HG02943 (cell line): ENCODE measurements around the gene ACTR8.

Source experiments
- ATAC-seq: cut with Tn5 transposase; IDR thresholded peaks from one replicate; pipeline ENCODE4 v1.9.1; 2021; ENCODE audit warnings: mild to moderate bottlenecking, low read depth, moderate library complexity; ENCODE audit not compliant: unreplicated experiment

ACTR8 gene

GRCh38 chr3:53836084-53836872, 45.7 kb downstream of the ACTR8 start:
- no peak for ATAC-seq

GRCh38 chr3:53835257-53835656, 46.7 kb downstream of the ACTR8 start:
- ATAC-seq = no peak

GRCh38 chr3:53834429-53835095, 47.4 kb downstream of the ACTR8 start:
- no peak for ATAC-seq

GRCh38 chr3:53833700-53834099, 48.3 kb downstream of the ACTR8 start:
- ATAC-seq = no peak

GRCh38 chr3:53833053-53833645, 48.8 kb downstream of the ACTR8 start:
- ATAC-seq = no peak

GRCh38 chr3:53830944-53831343, 51.0 kb downstream of the ACTR8 start:
- ATAC-seq = no peak

GRCh38 chr3:53829605-53830004, 52.3 kb downstream of the ACTR8 start:
- ATAC-seq = no peak

- ATAC-seq = no peak
Measured at GRCh38 chr3:53828581-53828980, 53.4 kb downstream of the ACTR8 start.

GRCh38 chr3:53826048-53826447, 55.9 kb downstream of the ACTR8 start:
- ATAC-seq = no peak

- ATAC-seq = no peak
Measured at GRCh38 chr3:53824795-53825194, 57.2 kb downstream of the ACTR8 start.

- no peak for ATAC-seq
Measured at GRCh38 chr3:53823956-53824657, 57.8 kb downstream of the ACTR8 start.

- ATAC-seq = no peak
Measured at GRCh38 chr3:53823026-53823955, 58.7 kb downstream of the ACTR8 start.

- no peak for ATAC-seq
Measured at GRCh38 chr3:53822331-53822741, 59.6 kb downstream of the ACTR8 start.

GRCh38 chr3:53821631-53822121, 60.3 kb downstream of the ACTR8 start:
- ATAC-seq = no peak

- no peak for ATAC-seq
Measured at GRCh38 chr3:53820756-53821580, 61.0 kb downstream of the ACTR8 start.

- ATAC-seq = no peak
Measured at GRCh38 chr3:53820084-53820483, 61.9 kb downstream of the ACTR8 start.

- no peak for ATAC-seq
Measured at GRCh38 chr3:53819163-53819868, 62.6 kb downstream of the ACTR8 start.
